Measurements from ENCODE around the gene XIRP1.

DNA sequence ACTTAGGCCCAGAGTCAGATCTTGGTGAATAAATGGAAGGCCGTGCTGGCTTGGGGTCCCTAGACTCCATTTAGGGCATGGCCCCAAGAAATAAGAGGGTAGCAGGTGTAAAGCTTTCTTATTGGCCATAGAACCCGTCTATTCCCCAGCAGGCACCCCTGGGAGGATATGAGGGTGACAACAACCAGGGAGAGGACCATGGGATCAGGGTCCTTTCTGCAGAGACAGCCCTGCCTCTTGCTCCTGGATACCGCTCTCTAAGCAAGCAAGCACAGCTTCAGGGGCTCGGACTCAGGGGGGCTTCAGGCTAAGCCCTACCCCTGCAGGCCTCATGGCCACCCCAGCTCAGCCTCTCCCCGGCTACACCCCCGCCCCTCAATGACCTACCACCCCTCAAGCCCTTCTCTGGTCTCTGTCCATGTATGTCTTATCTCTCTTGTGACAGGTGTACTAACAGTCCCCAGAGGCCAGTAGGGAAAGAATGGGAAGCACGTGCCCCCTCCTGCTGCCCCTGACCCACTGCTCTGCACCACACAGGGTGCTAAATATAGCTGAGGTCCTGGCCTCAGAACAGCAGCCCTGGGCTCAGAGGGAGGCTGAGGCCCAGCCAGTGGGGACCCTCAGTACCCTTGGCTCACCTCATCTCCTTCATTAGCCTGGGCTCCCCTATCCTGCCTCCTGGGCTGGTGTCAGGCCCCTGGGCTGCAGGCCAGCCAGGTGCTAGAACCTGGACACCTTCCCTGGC, 1.9 kb downstream of the XIRP1 start:
- TF ChIP-seq, protein P1, sequence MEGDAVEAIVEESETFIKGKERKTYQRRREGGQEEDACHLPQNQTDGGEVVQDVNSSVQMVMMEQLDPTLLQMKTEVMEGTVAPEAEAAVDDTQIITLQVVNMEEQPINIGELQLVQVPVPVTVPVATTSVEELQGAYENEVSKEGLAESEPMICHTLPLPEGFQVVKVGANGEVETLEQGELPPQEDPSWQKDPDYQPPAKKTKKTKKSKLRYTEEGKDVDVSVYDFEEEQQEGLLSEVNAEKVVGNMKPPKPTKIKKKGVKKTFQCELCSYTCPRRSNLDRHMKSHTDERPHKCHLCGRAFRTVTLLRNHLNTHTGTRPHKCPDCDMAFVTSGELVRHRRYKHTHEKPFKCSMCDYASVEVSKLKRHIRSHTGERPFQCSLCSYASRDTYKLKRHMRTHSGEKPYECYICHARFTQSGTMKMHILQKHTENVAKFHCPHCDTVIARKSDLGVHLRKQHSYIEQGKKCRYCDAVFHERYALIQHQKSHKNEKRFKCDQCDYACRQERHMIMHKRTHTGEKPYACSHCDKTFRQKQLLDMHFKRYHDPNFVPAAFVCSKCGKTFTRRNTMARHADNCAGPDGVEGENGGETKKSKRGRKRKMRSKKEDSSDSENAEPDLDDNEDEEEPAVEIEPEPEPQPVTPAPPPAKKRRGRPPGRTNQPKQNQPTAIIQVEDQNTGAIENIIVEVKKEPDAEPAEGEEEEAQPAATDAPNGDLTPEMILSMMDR (conservative IDR thresholded peaks at IDR 0.05; ENCODE audit: low read depth in 2 of 2): no peak
- TF ChIP-seq POLR2AphosphoS5 (IDR thresholded peaks at IDR 0.05; ENCODE audit: low read depth): no peak
- no peak for TF ChIP-seq NANOG (IDR thresholded peaks at IDR 0.05; ENCODE audit: borderline replicate concordance)
- TF ChIP-seq ZNF114 (CRISPR knock-in tag; IDR thresholded peaks at IDR 0.05): no peak
- TF ChIP-seq, protein P2, sequence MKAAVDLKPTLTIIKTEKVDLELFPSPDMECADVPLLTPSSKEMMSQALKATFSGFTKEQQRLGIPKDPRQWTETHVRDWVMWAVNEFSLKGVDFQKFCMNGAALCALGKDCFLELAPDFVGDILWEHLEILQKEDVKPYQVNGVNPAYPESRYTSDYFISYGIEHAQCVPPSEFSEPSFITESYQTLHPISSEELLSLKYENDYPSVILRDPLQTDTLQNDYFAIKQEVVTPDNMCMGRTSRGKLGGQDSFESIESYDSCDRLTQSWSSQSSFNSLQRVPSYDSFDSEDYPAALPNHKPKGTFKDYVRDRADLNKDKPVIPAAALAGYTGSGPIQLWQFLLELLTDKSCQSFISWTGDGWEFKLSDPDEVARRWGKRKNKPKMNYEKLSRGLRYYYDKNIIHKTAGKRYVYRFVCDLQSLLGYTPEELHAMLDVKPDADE (IDR thresholded peaks at IDR 0.05): no peak
- TF ChIP-seq, protein P3, sequence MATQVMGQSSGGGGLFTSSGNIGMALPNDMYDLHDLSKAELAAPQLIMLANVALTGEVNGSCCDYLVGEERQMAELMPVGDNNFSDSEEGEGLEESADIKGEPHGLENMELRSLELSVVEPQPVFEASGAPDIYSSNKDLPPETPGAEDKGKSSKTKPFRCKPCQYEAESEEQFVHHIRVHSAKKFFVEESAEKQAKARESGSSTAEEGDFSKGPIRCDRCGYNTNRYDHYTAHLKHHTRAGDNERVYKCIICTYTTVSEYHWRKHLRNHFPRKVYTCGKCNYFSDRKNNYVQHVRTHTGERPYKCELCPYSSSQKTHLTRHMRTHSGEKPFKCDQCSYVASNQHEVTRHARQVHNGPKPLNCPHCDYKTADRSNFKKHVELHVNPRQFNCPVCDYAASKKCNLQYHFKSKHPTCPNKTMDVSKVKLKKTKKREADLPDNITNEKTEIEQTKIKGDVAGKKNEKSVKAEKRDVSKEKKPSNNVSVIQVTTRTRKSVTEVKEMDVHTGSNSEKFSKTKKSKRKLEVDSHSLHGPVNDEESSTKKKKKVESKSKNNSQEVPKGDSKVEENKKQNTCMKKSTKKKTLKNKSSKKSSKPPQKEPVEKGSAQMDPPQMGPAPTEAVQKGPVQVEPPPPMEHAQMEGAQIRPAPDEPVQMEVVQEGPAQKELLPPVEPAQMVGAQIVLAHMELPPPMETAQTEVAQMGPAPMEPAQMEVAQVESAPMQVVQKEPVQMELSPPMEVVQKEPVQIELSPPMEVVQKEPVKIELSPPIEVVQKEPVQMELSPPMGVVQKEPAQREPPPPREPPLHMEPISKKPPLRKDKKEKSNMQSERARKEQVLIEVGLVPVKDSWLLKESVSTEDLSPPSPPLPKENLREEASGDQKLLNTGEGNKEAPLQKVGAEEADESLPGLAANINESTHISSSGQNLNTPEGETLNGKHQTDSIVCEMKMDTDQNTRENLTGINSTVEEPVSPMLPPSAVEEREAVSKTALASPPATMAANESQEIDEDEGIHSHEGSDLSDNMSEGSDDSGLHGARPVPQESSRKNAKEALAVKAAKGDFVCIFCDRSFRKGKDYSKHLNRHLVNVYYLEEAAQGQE (IDR thresholded peaks at IDR 0.05; ENCODE audit: unreplicated experiment): no peak
- TF ChIP-seq EZH2 (IDR thresholded peaks at IDR 0.05; ENCODE audit: low read depth, unreplicated experiment): no peak
- no peak for TF ChIP-seq JUNB (IDR thresholded peaks at IDR 0.05; ENCODE audit: unreplicated experiment)

Measured in GM23338 (cell line).